IPS DF 4.7 (cell line): ENCODE results near the gene TBKBP1.

Source experiments
- DNase-seq: peaks from one replicate; pipeline ENCODE4 v3.0.0-alpha.2; 2013; ENCODE audit warnings: low spot score; ENCODE audit errors: extremely low read depth

Gene TBKBP1

DNA sequence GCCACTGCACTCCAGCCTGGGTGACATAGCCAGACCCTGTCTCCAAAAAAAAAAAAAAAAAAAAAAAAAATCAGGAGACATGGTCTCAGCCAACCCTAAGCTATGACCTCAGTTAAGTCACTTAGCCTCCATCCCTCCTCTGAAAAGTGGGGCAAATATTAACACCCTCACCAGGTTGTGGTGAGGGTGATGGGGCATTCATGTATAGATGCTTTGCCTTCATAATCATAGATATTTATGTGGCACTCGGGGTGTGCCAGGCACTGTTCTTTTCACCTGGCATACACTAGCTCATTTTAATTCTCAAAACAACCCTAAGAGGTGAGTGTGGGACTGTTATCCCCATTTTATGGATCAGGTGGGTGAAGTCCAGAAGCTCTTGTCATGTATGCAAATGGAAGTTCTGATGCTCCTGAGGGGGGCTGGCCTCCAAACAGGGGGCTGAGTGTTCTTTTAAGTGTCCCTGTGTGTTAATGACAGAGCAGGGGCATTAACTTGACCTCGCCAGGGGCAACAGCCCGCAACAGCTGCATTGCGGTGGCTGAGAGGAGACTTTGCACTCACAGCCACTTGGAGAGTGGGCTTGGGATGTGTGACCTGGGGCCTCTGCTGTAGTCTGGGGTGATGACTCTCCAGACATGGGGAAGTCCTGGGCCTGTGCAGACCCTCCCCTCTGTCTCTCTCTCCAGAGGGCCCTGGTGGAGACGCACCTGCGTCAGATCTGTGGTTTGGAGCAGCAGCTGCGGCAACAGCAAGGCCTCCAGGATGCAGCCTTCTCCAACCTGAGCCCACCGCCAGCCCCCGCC, 4.1 kb downstream of the TBKBP1 start:
- no peak for DNase-seq

DNA sequence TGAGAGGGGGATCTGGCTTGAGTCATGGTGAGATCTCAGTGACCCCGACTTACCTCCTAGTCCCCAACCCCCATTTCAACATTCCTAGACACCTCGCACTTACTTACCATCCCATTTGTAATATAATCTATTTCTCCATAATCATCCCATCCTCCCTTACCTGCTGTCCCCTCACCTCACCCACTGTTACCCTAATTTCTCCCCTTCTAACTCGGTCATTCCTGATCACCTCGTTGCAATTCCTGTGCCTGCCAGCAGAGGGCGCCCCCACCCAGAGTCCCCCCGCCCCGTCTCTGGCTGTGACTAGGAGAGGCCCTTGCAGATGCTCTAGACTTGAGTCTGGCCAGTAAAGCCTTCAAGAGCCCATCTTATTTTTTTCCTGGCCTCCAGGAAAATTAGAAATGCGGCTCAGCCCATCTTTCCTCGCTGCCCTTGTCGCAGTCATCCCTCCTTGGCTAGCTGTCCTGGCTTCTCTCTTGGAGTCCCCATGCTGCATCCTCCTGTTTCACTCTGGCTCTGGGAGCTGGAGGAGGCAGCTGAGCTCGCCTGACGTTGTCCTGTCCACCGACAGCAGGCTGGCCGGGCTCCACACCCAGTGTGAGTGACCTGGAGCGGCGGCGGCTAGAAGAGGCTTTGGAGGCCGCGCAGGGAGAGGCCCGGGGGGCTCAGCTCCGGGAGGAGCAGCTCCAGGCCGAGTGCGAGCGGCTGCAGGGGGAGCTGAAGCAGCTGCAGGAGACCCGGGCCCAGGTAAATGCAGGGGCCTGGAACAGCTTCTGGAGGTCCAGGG, 5.0 kb downstream of the TBKBP1 start:
- no peak for DNase-seq

DNA sequence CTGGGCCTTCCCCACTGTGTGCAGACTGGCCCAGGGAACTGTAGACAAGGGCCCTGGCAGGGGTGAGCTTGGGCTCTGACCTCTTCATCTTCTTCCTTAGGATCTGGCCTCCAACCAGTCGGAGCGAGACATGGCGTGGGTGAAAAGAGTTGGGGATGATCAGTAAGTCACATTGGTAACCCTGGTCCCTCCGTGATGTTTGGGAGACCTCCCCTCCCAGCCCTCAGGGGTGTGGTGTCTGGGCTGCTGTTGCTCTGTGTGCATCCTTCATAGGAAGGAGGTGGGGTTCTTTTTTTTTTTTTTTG, 5.5 kb downstream of the TBKBP1 start:
- no peak for DNase-seq

DNA sequence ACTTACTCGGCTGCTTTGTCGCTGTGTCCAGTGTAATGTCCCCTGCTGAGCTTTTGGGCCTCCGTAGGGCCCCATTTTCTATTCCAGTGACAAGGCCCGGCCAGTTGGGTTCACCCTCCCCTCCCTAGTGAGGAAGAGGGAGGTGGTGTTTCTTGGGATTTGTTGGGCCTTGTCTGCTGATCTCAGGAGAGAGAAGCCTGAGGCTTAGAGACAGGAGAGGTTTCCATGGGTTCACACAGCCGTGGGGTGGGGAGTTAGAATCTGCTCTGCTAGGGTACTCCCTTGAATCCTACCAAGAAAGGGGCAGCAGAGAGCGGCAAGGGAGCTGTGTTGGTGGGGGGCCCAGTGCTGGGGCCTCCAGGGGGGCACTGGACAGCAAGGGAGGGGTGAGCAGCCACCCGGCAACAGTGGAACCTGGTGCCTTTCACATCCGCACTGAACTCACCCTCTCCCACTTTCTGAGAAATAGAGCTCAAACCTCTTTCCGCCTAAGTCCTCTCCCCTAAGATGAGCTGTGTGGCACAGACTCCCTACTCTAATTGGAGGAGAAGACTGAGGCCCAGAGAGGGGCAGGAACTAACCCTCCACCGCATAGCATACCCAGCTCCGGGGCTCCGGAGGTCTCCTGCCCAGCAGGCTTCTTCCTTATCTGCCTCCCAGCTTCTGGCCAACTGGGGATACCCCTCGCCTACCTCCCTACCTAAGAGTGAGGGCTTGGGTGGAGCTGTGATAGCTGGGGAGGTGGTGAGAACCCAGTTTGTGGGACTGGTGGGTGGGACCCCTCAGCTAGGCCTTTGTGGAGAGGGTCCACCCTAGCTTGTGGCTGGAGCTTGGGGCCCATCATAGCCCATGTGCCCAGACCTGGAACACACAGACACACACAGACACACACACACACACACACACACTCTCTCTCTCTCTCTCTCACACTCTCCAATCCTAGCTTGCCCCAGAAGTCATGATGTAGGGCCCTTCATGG, 6.8 kb downstream of the TBKBP1 start:
- DNase-seq: no peak

DNA sequence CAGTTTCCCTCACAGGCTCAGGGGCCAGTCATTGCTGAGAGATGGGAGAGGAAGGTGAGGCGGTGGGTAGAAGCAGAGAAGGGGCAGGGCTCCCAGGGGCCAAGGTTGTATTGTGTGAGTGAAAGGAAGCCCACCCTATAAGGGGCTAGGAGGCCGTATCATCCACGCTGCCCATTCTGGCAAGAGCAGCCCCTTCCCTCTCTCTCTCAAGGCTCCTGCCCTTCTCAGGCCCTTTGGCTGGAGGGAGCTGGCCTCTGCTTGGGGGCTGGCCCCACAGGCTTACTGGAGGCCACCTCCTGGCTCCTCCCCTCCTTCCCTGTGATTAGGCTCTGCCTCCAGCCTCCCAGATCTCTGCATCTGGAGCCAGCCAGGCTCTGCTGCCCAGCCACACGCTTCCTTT, 7.6 kb downstream of the TBKBP1 start:
- no peak for DNase-seq

DNA sequence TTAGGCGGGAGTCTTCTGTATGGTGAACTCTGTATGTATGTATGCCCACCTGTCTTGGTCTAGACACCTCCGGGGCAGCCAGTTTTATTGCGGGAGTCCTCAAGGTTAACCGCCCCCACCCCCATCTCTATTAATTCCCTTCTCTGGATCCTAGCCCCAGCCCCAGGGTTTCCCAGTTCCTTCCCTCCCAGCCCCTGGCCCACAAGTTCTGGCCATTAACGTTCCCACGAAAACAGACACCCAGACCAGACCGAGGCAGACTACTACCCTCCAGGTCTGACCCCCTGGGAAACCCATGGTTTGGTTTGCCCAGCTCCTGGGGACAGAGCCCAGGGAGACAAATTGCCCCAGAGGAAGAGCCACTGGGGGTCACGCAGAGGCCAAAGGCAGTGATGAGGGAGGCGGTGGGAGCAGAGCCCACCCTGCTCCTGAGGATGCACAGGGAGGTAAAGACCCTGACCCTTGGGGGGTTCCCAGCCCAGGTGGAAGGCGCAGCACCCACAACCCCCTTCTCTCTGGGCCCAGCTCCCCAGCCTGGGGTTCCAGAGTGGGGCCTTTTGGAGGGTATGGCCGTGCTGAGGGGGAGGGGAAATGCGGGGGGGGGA, 8.5 kb downstream of the TBKBP1 start:
- DNase-seq: no peak

DNA sequence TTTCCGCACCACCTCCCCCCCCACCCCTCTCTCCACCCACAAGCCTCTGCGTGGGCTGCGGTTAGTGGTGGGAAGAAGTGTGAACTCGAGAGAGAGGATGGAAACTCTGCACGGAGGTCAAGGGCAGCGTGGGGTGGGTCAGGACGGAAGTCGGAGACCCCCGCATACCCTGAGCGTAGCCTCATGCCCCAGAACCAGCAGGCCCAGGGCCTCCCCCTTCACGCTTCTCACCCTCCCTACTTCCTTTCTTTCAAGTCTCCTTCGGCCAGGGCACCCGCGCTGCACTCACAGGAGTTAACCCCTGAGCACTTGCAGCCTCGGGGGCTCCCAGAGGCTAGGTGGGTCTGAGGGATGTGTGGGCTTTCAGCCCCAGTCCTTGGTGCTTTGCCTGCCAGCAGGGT, 9.2 kb downstream of the TBKBP1 start:
- DNase-seq: no peak

DNA sequence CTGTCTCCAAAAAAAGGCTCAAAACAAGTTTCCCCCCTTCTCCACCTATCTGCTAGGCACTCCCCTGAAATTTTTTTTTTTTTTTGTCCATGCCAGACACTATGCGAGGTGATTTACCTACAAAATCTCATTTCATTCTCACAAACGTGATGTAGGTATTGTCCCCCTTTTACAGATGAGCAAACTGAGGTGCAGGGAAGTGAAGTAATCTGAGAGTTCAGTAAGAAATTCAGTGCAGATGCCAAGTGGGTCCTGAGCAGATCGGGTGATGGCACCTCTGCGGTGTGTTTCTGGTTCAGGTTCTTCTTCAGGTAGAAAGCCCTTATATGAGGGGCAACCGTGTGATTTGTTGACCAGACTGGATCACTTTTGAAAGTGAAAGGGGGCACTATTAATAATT, 9.7 kb downstream of the TBKBP1 start:
- no peak for DNase-seq

DNA sequence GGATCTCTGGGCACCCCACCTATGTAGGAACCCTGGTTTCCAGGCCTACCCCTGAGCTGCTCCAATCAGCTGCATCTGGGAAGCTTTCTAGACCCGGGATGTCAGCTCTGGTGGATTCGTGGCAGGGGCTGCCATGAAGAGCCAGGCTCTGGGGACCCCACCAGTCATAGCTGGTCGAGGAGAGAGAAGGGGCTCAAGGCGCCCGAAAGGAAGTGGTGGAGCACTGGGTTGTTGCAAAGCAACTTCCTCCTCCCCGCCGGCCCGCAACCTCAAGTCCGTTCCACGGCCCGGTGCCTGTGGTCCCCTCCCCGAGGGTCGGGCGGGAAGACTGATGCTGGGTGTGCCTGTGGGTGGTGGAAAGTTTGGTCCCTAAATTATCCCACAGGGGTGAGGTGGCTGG, 10.2 kb downstream of the TBKBP1 start:
- DNase-seq: no peak

DNA sequence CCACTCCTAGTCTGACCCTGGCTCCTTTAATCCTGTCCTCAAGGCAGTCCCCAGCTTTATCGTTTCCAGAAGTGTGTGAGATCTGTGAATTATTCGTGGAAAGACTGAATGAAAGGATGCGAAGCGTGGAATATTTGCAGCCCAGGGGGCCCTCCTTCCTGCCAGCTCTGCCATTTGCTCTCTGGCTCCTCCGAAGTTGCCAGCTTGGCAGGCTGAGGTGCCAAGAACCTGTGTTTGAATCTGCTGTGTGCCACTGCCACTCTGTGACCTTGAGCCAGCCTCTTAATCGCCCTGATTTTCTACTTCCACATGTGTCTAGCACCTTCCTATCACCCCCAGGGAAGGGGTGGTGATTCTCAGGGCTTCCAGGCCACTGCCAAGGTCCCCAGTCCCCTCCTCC, 10.8 kb downstream of the TBKBP1 start:
- no peak for DNase-seq

DNA sequence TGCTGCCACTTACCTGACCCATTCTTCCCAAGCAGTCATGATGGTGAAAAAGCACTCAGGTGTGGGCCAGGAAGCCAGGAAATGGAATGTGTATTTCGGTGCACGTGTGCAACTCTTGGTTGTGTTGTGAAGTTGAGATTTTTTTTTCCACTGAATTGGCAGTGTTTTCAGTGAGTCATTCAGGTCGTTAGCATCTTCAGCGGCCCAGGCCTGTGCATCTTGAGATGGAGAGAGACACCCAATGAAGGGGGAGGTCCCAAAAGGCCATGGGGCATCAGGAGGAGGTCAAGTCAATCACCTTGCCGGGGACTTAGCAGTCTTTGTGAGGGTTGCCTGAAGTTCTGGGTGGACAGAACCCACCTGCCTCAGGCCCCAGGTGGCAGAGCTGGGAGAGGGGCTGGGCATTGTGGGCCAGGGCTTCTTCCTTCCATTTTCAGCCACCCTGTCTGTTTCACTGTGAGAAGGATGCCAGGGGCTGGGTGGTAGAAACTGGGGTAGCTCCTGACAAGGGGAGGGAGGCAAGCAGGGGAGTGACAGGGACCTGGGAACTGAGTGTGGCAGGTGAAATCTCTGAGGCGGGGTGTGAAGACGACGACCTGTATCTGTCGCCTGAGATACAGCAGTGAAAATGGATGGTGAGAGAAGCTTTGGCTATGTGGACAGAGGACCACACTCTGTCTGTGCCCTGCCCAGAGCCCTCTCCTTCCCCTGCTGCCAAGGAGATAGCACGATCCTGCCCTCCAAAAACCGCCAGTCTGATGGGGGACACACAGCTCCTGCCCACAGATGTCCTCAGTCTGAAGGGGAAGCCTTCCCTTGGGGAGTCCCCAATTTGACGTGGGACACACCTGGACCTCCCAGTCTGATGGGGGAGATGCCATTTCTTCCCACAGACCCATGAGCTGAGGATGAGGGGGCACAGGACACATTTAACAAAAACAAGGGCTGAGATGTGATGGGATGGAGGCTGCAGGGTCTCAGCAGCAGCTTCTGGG, 11.9 kb downstream of the TBKBP1 start:
- DNase-seq: no peak

DNA sequence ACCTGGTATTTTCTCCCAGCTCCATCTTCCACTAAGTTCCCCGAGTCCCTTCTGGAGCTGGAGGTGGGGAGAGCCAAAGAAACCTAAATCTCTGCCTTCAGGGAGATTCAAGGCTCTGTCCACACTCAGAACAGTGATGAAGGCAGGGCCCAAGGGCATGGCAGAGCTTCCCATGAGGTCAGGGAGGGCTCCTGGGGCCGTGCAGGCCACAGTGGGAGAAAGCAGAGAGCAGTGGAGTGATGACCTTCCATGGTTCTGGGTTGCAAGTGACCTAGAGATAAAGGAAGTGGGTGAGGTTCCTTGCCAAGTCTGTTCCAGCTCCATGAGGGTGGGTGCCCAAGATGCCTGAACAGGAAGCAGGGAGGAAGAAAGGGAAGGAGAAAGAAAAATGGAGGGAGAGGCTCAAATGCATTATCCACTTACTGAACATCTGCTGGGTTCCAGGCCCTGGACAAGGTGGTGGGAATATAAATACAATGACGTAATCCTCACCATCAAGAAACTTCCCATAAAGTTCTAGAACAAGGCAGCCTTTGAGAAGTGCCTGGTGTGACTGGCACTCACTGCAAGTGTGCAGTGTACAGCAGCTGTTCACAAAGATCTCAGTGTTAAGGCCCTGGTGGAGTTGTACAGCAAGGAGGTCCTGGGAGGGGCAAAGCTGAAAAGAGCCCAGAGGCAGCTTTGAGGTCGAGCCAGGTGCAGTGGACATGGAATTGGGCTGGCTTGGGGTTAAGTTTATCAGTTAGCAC, 13.3 kb downstream of the TBKBP1 start:
- no peak for DNase-seq

DNA sequence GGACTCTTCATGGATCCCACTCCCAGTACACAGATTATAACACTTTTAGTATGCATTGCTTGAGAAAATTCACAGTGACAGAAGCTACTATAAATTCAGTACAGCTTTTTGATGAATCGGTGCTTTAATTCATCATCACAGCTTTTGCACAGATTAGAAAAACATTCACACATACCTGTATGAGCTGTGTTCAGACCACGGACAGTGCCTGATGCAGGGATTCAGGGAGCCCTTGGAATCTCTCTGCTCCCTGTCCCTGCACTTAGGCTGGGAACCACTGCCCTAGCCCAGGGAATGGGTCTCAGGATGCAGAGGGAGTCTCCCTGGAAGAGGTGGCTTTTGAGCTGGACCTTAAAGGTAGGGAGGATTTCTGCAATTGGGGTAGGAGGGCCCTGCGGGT, 13.9 kb downstream of the TBKBP1 start:
- DNase-seq: no peak

DNA sequence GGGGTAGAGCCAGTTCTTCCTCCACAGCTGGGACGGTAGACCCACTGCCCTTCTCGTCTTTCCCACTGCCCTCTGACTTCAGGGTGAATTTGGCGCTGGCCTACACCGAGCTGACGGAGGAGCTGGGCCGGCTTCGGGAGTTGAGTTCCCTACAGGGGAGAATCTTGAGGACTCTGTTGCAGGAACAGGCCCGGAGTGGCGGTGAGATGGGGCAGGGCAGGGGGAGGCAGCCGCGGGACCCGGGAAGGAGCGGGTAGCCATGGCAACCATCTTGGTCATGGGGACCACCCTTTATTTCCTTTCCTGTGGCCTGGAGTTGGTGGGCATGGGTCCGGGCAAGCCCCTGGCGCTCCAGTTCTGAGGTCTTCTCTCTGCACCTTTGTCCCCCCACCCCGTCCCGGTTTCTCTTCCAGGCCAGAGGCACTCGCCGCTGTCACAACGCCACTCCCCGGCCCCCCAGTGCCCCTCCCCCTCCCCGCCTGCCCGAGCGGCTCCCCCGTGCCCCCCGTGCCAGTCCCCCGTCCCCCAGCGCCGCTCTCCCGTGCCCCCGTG, 14.4 kb downstream of the TBKBP1 start:
- DNase-seq: no peak

DNA sequence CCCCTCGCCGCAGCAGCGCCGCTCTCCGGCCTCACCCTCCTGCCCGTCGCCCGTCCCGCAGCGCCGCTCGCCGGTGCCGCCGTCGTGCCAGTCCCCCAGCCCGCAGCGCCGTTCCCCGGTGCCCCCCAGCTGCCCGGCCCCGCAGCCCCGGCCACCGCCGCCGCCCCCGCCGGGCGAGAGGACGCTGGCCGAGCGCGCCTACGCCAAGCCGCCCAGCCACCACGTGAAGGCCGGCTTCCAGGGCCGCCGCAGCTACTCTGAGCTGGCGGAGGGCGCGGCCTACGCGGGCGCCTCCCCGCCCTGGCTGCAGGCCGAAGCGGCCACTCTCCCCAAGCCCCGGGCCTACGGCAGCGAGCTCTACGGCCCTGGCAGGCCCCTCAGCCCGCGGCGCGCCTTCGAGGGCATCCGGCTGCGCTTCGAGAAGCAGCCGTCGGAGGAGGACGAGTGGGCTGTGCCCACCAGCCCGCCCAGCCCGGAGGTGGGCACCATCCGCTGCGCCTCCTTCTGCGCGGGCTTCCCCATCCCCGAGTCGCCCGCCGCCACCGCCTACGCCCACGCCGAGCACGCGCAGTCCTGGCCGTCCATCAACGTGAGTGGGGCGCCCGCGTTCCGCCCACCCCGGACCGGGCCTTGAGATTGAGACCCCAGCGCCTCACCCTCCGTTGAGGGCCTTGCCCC, 15.0 kb downstream of the TBKBP1 start:
- no peak for DNase-seq

DNA sequence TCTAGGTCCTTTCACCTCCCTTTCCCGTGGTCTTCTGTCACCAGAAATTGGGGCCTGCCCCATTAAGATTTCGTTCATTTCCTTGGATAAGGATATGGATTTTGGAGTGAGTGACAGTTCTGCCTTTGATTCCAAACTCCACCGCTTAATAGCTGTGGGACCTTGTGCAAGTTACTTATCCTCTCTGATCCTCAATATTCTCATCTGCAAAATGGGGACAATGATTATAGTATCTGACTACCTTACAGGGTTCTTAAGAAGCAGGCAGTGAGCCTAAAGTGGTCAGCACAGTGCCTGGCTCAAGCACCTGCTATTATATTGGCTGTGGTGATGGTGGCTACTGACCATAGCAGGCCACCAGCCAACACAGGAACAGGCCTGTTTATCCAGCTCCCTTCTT, 15.6 kb downstream of the TBKBP1 start:
- DNase-seq: no peak

DNA sequence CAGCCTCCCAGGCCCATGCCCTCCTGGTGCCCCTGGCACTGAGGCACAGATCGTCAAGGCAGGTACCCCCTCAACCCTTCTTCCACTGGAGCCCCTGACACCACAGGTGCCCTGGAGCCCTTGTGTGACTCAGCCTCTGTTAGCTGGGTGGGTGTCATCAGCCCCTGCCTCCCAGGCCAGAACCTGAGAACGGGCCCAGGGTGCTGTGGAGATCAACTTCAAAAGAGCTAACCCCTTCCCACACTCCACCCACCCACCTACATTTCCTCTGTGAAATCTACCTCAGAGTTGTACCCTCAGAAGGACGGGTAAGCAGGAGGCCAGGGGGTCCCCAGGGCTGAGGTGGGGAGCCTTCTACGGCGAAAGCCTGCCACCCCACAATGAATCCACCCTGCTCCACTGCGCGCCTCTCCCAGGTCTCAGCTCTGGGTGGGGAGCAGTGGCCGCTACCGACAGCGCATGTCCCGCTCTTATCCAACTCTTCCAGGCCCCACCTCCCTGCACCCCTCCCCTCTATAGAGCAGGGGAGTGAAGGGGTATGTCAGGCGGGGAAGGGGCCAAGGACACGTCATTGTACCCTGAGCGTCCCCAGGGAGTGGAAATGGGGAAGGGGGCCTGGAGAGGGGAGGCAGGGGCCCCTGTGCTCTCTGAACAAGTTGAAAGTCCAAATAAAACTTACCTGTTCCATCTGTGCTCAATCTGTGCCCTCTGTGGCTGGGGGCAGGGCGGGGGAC, 17.6 kb downstream of the TBKBP1 start:
- no peak for DNase-seq
